Inflammatory macrophage treated with lipopolysaccharide for 1 hour (primary cell): Measurements from ENCODE around the gene TNRC6B.
"Not testable (repeated sequence)": the region's sequence is repeated elsewhere in the genome, so short reads cannot be mapped to it uniquely, and the experiment has no call there.

ENCODE experiments used
- DNase-seq, 2 donors: peaks; one replicate each; pipeline ENCODE4 v3.0.0-alpha.2; 2020 to 2022

TNRC6B gene

GRCh38 chr22:40182231-40182835 lies 4.6 kb downstream of the TNRC6B start:
- DNase-seq: no peak

- DNase-seq: peak; percentile 26 to 60
Observed at GRCh38 chr22:40183029-40183581, 5.4 kb downstream of the TNRC6B start.

GRCh38 chr22:40183603-40184002 lies 5.9 kb downstream of the TNRC6B start:
- DNase-seq: not testable (repeated sequence)

GRCh38 chr22:40187389-40187788 lies 9.7 kb downstream of the TNRC6B start:
- DNase-seq: no peak

GRCh38 chr22:40189997-40190396 lies 12.3 kb downstream of the TNRC6B start:
- no peak for DNase-seq

GRCh38 chr22:40190501-40190900 lies 12.8 kb downstream of the TNRC6B start:
- peak; percentile 18 to 29 for DNase-seq

GRCh38 chr22:40193429-40194421 lies 16.0 kb downstream of the TNRC6B start:
- no peak for DNase-seq

- DNase-seq: no peak
Observed at GRCh38 chr22:40194656-40195055, 16.9 kb downstream of the TNRC6B start.

GRCh38 chr22:40196628-40197360 lies 19.1 kb downstream of the TNRC6B start:
- peak in 1 of 2 donors; percentile 26 for DNase-seq

- not testable (repeated sequence) for DNase-seq
Observed at GRCh38 chr22:40197421-40197820, 19.7 kb downstream of the TNRC6B start.

- no peak for DNase-seq
Observed at GRCh38 chr22:40198733-40199132, 21.0 kb downstream of the TNRC6B start.

GRCh38 chr22:40199223-40199622 lies 21.5 kb downstream of the TNRC6B start:
- no peak for DNase-seq

GRCh38 chr22:40199852-40200251 lies 22.1 kb downstream of the TNRC6B start:
- DNase-seq: no peak

GRCh38 chr22:40200795-40201530 lies 23.2 kb downstream of the TNRC6B start:
- DNase-seq: no peak

GRCh38 chr22:40202225-40202944 lies 24.7 kb downstream of the TNRC6B start:
- no peak for DNase-seq

GRCh38 chr22:40203572-40203971 lies 25.8 kb downstream of the TNRC6B start:
- no peak for DNase-seq

- no peak for DNase-seq
Observed at GRCh38 chr22:40204321-40205116, 26.8 kb downstream of the TNRC6B start.

- DNase-seq: no peak
Observed at GRCh38 chr22:40206561-40206960, 28.8 kb downstream of the TNRC6B start.

GRCh38 chr22:40210818-40211217 lies 33.1 kb downstream of the TNRC6B start:
- DNase-seq: peak; percentile 52 to 56

GRCh38 chr22:40211476-40212054 lies 33.8 kb downstream of the TNRC6B start:
- DNase-seq: peak; percentile 28 to 52
